ENCODE data around the gene RSPO1.

- TF ChIP-seq TEAD4 (IDR thresholded peaks at IDR 0.05) (no peak), EP300 (IDR thresholded peaks at IDR 0.05; ENCODE audit: borderline replicate concordance) (no peak), TAF1 (IDR thresholded peaks at IDR 0.05; ENCODE audit: low read depth) (no peak), REST (IDR thresholded peaks at IDR 0.05; ENCODE audit: low read depth) (no peak), RAD21 (IDR thresholded peaks at IDR 0.05; ENCODE audit: low read depth) (no peak), ZBTB7A (IDR thresholded peaks at IDR 0.05; ENCODE audit: low read depth) (no peak), YY1 (IDR thresholded peaks at IDR 0.05; ENCODE audit: low read depth) (no peak), CREB1 (IDR thresholded peaks at IDR 0.05; ENCODE audit: low read depth) (no peak), CEBPB (IDR thresholded peaks at IDR 0.05) (no peak), MAX (IDR thresholded peaks at IDR 0.05) (no peak), FOXM1 (IDR thresholded peaks at IDR 0.05; ENCODE audit: borderline replicate concordance, low read depth) (no peak), NFIC (IDR thresholded peaks at IDR 0.05) (no peak), USF1 (IDR thresholded peaks at IDR 0.05) (no peak), TCF12 (IDR thresholded peaks at IDR 0.05; ENCODE audit: low read depth) (no peak)
Observed at GRCh38 chr1:37680933-37681332, 46.2 kb upstream of the RSPO1 start.

Measured in Ishikawa (cell line).